ENCODE results near the gene DPF1. TPM values are rescaled to one million over a fixed set of nuclear protein-coding genes. Genes with fewer than 3 reads are reported as not detected.

The DPF1 gene
- total and polyA plus RNA-seq, 9 donors: 0.23 to 1.0 (median 0.35) TPM; not detected in 2

DNA sequence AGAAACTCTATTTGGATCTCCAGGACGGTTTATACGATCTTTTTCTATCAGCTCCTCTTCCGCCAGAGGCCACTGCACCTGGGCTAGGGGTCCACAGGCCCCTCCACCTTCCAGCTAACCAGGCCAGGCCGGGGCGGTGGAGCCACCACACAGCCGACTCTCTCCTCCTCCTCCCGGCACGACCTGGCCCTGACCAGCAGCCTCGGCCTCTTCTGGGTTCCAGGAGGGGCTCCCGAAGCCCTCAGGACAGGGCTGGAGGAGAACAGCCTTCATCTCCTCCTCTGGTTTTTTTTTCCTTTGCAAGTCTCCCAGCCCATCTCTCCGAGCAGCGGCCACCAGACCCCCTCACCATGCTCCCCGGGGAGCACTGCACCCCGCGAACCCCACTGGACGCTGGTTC is 17.1 kb downstream of the DPF1 start:
- no peaks in the 10 kb centered on the region for H3K9me3 ChIP-seq
- intact Hi-C loops (cut with DNase I): no loop called here

DNA sequence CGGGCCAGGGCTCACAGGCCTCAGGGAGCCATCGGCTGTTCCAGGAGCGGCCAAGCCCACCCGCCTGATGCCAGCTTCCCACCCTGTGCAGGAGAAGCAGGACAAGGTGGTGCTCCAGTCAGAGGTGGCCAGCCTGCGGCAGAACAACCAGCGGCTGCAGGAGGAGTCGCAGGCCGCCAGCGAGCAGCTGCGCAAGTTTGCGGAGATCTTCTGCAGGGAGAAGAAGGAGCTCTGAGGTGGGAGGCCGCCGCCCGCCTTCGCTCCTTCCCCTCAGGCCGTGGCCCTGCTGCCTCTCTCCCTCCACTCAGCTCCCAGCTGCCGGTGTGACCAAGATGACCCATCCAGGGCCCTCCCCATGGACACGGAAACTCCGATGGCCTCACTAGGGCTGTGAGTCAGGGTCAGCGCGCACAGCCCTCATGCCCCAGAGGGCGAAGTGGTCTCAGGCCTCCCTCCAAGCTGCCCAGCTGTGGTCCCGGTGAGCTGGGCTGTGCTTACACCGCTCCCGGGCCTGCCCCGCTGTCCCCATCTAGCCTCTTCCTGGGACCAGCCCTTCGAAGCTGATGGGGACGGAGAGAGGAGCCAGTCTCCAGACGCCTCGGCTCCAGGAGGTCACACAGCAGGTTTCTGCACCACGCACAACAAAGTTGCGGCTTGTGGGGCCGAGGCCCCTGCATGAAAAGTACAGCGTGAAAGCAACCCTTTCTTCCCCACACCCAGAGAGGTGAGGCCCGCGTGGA is 17.8 kb downstream of the DPF1 start:
- Histone ChIP-seq H3K27ac (no peak overlapping the region), H3K36me3 (no peaks in the 10 kb centered on the region), H3K27me3 (no peaks in the 10 kb centered on the region), H3K4me3 (no peak overlapping the region), H3K4me1 (ENCODE audit: insufficient read depth) (no peaks in the 10 kb centered on the region), H3K9me3 (no peaks in the 10 kb centered on the region)
- no peak for TF ChIP-seq EP300 (IDR thresholded peaks at IDR 0.05)
- no peak for TF ChIP-seq POLR2A (IDR thresholded peaks at IDR 0.05)
- TF ChIP-seq, protein P1, sequence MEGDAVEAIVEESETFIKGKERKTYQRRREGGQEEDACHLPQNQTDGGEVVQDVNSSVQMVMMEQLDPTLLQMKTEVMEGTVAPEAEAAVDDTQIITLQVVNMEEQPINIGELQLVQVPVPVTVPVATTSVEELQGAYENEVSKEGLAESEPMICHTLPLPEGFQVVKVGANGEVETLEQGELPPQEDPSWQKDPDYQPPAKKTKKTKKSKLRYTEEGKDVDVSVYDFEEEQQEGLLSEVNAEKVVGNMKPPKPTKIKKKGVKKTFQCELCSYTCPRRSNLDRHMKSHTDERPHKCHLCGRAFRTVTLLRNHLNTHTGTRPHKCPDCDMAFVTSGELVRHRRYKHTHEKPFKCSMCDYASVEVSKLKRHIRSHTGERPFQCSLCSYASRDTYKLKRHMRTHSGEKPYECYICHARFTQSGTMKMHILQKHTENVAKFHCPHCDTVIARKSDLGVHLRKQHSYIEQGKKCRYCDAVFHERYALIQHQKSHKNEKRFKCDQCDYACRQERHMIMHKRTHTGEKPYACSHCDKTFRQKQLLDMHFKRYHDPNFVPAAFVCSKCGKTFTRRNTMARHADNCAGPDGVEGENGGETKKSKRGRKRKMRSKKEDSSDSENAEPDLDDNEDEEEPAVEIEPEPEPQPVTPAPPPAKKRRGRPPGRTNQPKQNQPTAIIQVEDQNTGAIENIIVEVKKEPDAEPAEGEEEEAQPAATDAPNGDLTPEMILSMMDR (IDR thresholded peaks at IDR 0.05): no peak
- intact Hi-C loops (cut with DNase I): no loop called here
- DNase-seq: no peak
- WGBS, 3 donors: 84 to 89% (median 86%) methylated on average over 36 of the region's 36 CpGs

More for the DNA sequence above, 17.1 kb downstream of the DPF1 start:
- WGBS, 3 donors: 75 to 80% (median 79%) methylated on average over 16 of the region's 16 CpGs
- Histone ChIP-seq H3K27me3 (no peaks in the 10 kb centered on the region), H3K27ac (no peak overlapping the region), H3K4me3 (no peak overlapping the region), H3K4me1 (ENCODE audit: insufficient read depth) (peaks cover 2% of the 10 kb centered on the region), H3K36me3 (no peaks in the 10 kb centered on the region)
- DNase-seq: no peak
- TF ChIP-seq POLR2A (IDR thresholded peaks at IDR 0.05) (no peak), EP300 (IDR thresholded peaks at IDR 0.05) (no peak)
- TF ChIP-seq, protein P1 (IDR thresholded peaks at IDR 0.05): no peak

DNA sequence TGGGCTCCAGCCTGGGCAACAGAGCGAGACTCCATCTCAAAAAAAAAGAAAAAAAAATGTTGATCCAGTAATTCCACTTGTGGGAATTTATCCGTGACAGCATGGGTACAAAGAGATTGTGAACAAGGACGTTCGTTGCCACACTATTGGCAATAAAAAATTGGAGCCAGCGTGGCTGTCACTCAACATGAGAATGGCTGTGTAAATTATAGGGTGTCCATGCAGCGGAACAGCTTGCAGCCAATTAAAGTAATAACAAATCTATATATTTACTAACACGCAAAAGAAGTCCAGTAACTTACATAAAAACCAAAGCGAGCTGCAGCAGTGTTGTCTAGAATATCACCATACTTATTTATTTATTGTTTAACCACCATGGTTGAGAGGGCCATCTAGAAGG is 19.3 kb downstream of the DPF1 start:
- Histone ChIP-seq H3K36me3 (no peaks in the 10 kb centered on the region), H3K27ac (no peak overlapping the region), H3K4me3 (no peak overlapping the region), H3K27me3 (no peaks in the 10 kb centered on the region), H3K9me3 (no peaks in the 10 kb centered on the region), H3K4me1 (ENCODE audit: insufficient read depth) (no peaks in the 10 kb centered on the region)
- intact Hi-C loops (cut with DNase I): no loop called here
- WGBS, 3 donors: 96 to 97% (median 96%) methylated on average over 8 of the region's 8 CpGs
- TF ChIP-seq EP300 (IDR thresholded peaks at IDR 0.05): no peak
- no peak for DNase-seq

DNA sequence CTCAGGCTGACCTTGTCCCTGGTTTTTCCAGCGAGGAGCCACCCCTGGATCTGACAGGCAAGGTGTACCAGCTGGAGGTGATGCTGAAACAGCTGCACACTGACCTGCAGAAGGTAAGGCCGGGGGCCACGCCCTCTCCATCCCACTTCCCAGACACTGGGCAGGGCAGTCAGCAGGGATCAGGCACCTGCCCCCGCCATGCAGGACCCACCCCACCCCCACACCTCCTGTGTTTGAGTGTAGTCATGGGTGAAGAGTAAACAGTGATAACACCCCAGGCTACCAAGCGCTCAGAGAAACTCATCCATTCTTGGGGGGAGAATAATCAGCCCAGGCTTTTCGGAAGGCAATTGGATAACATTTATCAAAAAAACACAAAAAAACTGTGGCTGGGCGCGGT is 19.9 kb downstream of the DPF1 start:
- intact Hi-C loops (cut with DNase I): no loop called here
- H3K27me3 ChIP-seq: no peaks in the 10 kb centered on the region
- TF ChIP-seq EP300 (IDR thresholded peaks at IDR 0.05): no peak
- TF ChIP-seq, protein P1 (IDR thresholded peaks at IDR 0.05): no peak
- no peak for TF ChIP-seq POLR2A (IDR thresholded peaks at IDR 0.05)
- no peaks in the 10 kb centered on the region for H3K9me3 ChIP-seq
- H3K4me1 ChIP-seq (ENCODE audit: insufficient read depth): no peaks in the 10 kb centered on the region
- WGBS, 3 donors: 90 to 94% (median 94%) methylated on average over 8 of the region's 8 CpGs
- no peak overlapping the region for H3K4me3 ChIP-seq
- no peak for DNase-seq
- H3K36me3 ChIP-seq: no peaks in the 10 kb centered on the region
- no peak overlapping the region for H3K27ac ChIP-seq

DNA sequence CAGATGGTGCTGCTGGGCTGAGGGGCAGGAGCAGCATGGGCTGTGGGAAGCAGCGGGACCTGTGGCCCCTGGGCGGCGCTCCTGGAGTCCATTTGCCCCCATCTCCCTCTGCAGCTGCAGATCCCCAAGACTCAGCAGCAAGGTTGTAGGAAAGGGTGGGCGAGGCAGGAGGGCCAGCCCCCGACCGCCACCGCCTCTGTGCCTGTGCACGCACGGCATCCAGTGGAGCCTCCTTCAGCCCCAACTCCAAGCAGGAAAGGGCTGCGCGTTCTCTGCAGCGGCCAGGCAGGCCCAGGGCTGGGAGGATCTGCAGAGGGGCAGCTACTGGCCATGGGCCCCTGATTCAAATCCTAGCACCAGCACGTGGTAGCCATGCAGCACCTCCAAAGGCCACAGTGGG is 20.8 kb downstream of the DPF1 start:
- H3K27me3 ChIP-seq: no peaks in the 10 kb centered on the region
- WGBS, 3 donors: 88 to 98% (median 91%) methylated on average over 13 of the region's 13 CpGs
- intact Hi-C loops (cut with DNase I): no loop called here
- TF ChIP-seq EP300 (IDR thresholded peaks at IDR 0.05): no peak
- TF ChIP-seq, protein P1 (IDR thresholded peaks at IDR 0.05): no peak
- no peak for TF ChIP-seq POLR2A (IDR thresholded peaks at IDR 0.05)
- H3K27ac ChIP-seq: no peak overlapping the region
- DNase-seq: no peak
- no peak overlapping the region for H3K4me3 ChIP-seq
- no peaks in the 10 kb centered on the region for H3K4me1 ChIP-seq (ENCODE audit: insufficient read depth)
- H3K36me3 ChIP-seq: no peaks in the 10 kb centered on the region
- no peaks in the 10 kb centered on the region for H3K9me3 ChIP-seq

Data from ovary (tissue), 9 donors.